Mucosa of gallbladder (tissue), 1 donor: Measurements from ENCODE around the gene PRR13. TPM values are rescaled to one million over a fixed set of nuclear protein-coding genes. Genes with fewer than 3 reads are reported as not detected.

Source experiments
- DNase-seq: peaks from one replicate; pipeline ENCODE4 v3.0.0-alpha.2; 2020; ENCODE audit warnings: low spot score
- total RNA-seq: library from RNA; stranded (reverse); gene quantifications from one replicate; pipeline ENCODE4 v1.2.1, GENCODE V29; 2021
- donor health status: DM: no; HTN: no; CAD: no.

The PRR13 gene
- total RNA-seq, 1 donor from 2014 or later = 326 TPM

DNA sequence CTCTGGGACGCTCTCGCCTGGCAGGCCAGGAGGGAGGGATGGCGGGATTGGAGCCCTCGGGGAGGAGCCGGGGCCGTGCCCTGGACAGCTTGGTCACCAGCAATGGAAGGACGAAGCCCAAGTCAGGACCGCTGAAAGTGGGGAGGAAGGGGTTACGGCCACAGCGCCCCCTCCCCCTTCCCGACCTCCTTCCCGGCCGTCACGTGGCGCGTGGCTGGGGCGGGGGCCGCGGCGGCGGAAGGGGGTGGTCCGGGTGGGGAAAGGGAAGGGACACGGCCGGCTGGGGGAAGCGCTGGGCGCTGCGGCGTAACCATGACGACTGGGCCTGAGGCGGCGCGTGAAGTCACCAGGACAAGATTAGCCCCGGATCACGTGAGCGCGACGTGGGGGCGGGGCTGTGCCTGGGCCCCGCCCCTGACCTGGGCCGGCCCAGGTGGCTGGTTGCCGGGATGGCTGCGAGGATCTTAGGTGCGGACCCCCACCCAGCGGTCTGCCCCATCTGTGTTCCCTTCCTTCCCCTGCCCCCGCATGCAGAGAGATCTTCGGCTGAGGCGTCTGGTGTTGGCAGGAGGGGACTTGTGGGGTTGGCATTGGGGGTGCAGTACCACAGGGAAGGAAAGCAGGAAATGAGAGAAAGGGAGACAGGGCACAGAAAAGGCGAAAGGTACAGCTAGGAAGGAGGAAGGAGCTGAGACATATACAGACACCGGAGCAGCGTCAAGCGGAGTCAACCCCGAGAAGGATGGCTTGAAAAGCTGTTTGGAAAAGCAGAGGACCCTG is 51.5 kb downstream of the PRR13 start:
- peak; percentile 94 for DNase-seq

DNA sequence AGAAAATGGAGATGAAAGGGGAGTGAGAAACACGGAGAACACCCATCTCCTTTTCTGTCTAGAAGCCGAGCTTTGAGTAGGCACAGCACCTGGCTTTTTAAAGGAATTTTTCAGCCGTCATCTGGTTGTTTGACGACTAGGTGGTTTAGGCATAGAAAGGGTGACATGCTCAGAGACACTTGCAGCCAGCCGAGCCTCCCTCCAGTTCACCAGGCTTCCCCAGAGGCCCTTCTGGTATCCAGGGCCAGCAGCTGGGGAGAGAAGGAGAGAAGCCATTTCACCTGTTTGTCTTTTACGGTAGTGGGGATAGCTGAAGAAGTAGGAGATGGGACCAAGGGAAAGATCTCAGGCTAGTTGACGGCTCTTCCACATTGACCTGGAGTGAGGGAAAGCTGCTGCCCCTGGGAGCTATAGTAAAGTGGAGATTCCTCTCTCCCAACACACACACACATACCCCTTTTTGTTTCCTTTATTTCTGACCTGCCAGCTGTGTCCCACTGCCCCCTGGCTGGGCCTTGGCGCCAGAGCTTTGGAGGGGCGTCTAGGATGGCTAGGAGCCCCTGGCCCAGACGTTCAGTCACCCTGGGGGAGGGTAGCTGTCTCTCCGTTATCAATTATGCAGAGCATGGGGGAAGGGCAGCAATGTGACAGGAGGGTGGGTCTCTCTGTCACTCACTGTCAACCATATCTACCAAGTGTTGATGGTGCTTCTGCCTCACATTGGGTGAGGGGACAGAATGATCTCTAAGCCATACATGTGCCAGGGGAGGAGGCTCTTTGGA is 52.3 kb downstream of the PRR13 start:
- DNase-seq = no peak

Other genes starting within 250 kb of the PRR13 start
- gene ITGB7, start 234.5 kb upstream of the PRR13 start, total RNA-seq = 5.8 TPM
- gene RARG, start 209.5 kb upstream of the PRR13 start, total RNA-seq = 41.8 TPM
- gene ESPL1, start 173.4 kb upstream of the PRR13 start, total RNA-seq = 1.5 TPM
- gene PFDN5, start 146.2 kb upstream of the PRR13 start, total RNA-seq = 420 TPM
- 63.4 TPM for gene MYG1, start 142.0 kb upstream of the PRR13 start, total RNA-seq
- 55.5 TPM for gene AAAS, start 120.1 kb upstream of the PRR13 start, total RNA-seq
- gene SP7, start 105.4 kb upstream of the PRR13 start, total RNA-seq = not detected
- 104 TPM for gene SP1, start 61.6 kb upstream of the PRR13 start, total RNA-seq
- 0.60 TPM for gene AMHR2, start 17.9 kb upstream of the PRR13 start, total RNA-seq
- 713 TPM for gene PCBP2, start 10.4 kb downstream of the PRR13 start, total RNA-seq
- gene MAP3K12, start 57.7 kb downstream of the PRR13 start, total RNA-seq = 29.2 TPM
- gene TARBP2, start 59.5 kb downstream of the PRR13 start, total RNA-seq = 33.3 TPM
- gene NPFF, start 65.8 kb downstream of the PRR13 start, total RNA-seq = not detected
- gene ATF7, start 184.6 kb downstream of the PRR13 start, total RNA-seq = 53.3 TPM
- gene ATP5MC2, start 234.3 kb downstream of the PRR13 start, total RNA-seq = 318 TPM